SH-SY5Y (cell line): ENCODE data around the gene ZNF574.

Source experiments
- GATA2 ChIP-seq: IDR thresholded peaks from 2 replicates; pipeline ENCODE4 v1.6.1; 2011; ENCODE audit warnings: mild to moderate bottlenecking, low read depth, low read length
- GATA3 ChIP-seq: IDR thresholded peaks from 2 replicates; pipeline ENCODE4 v1.6.1; 2011; ENCODE audit warnings: low read depth, mild to moderate bottlenecking, low read length, moderate library complexity

GRCh38 chr19:42115705-42116104 is 39.7 kb downstream of the ZNF574 start:
- TF ChIP-seq GATA3: no peak
- TF ChIP-seq GATA2: no peak
